ENCODE data around the gene PTPRT.

- TF ChIP-seq EZH2 (IDR thresholded peaks at IDR 0.05; ENCODE audit: borderline replicate concordance, low read depth, low read length, severe bottlenecking) (no peak), CTCF (IDR thresholded peaks at IDR 0.05; ENCODE audit: borderline replicate concordance, extremely low read depth, low read length, poor library complexity, severe bottlenecking) (no peak)
Measured at GRCh38 chr20:42435230-42435629, 754.5 kb downstream of the PTPRT start.
